HG03135 (cell line): Measurements from ENCODE around the gene KLHDC7B.
"Not testable (repeated sequence)": the region's sequence is repeated elsewhere in the genome, so short reads cannot be mapped to it uniquely, and the experiment has no call there.

Experiments
- ATAC-seq: cut with Tn5 transposase; IDR thresholded peaks from one replicate; pipeline ENCODE4 v1.9.1; 2021; ENCODE audit warnings: mild to moderate bottlenecking, moderate library complexity; ENCODE audit not compliant: unreplicated experiment

Gene KLHDC7B

DNA sequence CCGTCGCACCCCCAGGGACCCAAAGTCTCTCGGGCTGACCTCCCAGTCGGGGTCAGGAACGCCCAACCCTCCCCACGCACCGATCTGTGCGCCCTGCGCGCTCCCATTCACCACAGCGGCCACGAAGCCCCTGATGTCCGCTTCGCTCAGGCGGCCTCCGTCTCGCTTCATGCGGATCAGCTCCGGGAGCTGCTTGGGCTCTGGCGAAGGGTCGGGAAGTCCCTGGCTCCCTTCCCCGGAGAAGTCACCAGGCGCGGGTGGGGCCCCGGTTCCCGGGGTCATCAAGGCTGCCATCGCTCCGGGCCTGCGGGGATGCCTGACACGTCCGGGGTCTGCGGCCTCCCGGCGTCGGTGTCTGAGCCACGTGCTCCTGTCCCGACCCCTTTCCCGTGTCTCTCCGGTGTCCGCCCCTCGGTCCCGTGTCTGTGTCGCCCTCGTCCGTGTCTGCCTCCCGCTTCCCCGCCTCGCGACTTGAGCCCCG lies 16.2 kb upstream of the KLHDC7B start:
- no peak for ATAC-seq

DNA sequence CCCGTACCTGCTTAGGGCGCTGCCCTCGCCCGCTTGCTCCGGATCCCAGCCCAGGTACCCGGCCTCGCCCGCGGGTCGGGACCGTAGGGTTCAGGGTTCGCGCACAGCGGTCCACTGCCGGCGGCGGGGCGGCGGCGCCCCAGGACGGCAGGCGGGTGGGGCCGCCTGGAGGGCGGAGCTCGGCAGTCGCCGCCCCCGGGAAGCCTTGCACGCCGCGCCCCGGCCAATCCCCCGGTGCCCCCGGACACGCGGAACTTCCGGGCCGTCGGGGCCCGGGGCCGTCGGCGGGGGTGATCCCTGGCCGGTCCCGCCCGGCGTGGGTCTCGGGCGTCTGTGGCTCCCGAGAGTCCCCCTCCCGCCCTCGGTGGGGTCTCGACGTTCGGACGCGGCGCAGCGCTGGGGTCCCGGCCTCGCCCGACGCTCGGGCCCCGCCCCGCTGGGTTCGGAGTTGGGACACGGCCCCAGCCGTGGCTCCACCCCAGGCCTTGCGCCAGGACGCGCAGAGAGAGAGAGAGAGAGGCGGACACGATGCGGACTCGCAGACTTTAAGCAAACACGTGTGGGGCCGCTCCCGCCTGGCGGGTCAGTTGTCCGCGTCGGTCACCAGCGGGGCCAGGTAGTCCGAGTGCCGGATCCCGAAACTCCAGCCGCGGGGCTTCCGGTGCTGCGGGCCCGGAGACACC lies 15.7 kb upstream of the KLHDC7B start, which contains the start of gene TYMP:
Gene TYMP (minus strand): TSS at position 116 of the 683 bp plus-strand sequence. CDS start 303 bp downstream, outside the sequence.
- no peak for ATAC-seq

DNA sequence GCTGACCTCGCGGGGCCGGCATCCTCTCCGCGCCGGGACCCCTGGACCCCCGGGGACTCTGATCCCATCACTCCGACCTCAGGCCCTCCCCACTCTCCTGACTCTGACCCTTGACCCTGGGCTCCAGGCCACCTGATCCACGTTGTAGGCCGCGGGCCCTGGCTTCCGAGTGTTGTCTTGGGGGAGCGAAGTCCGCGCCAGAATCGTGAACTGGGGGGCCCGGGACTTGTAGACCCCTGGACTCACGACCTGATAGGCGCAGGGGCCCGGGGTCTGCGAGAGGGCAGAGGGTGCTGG lies 15.2 kb upstream of the KLHDC7B start:
- no peak for ATAC-seq

DNA sequence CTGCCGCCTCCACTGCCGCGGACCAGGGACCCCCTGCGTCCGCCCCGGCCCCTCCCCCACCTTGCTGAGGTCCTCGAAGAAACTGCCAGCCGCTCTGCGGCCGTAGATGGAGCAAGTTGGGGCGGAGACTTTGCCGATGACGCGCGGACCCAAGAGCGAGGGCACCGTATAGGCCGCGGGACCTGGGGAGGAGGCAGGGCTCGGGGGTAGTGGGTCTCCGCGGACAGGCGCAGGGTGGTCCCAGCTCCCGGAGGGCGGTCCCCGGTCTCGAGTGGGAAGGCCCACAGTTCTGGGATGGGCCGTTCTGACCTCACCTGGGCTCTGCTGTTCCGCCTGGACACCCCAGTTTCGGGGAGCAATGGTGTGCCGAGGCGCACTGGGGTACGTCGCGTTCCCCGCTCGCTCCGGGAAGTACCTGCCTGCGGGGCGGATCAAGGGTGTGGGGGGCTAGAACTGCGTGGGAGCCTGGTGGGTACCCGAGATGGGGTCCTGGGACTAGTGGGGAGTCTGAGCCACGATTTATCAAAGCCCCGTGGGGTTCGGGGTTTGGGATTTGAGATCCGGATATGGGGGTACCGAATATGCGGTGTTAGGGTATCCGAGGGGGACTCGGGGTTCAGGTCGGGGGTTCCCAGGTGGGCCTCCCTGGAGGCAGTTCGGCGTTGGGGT lies 14.7 kb upstream of the KLHDC7B start:
- ATAC-seq, result peak; percentile 27

- ATAC-seq, result no peak
Measured at GRCh38 chr22:50531546-50531961, 14.1 kb upstream of the KLHDC7B start.

- no peak for ATAC-seq
Measured at GRCh38 chr22:50531962-50532674, 13.6 kb upstream of the KLHDC7B start.

GRCh38 chr22:50532824-50533796 lies 12.6 kb upstream of the KLHDC7B start:
- ATAC-seq, result no peak

DNA sequence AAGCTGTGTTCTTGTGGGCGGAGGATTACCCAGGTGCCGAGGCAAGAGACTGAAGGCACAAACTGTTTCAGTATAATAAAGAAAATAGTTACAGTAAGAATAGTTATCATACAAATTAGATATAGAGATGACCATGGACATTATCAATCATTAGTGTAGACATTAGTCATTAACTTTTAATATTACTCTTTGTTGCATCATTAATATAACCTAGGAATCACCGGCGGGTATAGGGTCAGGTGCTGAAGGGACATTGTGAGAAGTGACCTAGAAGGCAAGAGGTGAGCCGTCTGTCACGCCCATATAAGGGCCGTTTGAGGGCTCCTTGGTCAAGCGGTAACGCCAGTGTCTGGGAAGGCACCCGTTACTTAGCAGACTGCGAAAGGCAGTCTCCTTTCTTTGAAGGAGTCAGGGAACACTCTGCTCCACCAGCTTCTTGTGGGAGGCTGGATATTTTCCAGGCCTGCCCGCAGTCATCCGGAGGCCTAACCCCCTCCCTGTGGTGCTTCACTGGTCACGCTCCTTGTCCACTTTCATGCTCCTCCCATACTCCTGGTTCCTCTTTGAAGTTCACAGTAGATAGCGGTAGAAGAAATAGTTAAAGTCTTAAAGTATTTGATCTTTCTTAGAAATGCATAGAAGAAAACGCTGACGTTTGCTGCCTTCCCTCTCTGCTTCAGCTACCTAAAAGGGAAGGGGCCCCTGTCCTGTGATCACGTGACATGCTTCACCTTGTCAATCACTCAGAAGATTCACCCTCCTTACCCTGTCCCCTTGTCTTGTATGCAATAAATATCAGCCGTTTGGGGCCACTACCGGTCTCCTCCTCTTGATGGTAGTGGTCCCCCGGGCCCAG lies 11.6 kb upstream of the KLHDC7B start:
- ATAC-seq, result not testable (repeated sequence)

- no peak for ATAC-seq
Measured at GRCh38 chr22:50535113-50535512, 10.6 kb upstream of the KLHDC7B start.

- ATAC-seq, result no peak
Measured at GRCh38 chr22:50536226-50536625, 9.5 kb upstream of the KLHDC7B start.

DNA sequence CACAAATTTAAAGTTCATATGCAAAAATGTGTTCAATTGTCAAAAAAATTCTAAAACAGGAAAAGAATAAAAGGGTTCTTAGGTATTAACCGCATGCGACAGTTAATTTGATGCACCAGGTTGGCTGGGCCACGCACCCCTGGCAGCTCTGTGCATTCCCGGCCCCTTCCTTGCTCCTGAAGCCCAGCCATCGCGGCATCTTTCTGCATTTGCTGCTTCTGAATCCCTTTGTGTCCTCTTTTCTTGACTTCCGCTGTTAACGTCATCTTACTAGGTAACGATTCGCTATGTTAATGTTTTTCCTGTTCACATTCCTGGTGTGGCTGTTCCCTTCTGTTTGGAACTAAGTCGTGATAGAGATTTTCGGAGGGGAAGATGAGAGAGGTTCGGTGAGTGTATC lies 7.9 kb upstream of the KLHDC7B start:
- no peak for ATAC-seq

- ATAC-seq, result no peak
Measured at GRCh38 chr22:50540381-50540780, 5.3 kb upstream of the KLHDC7B start.

- not testable (repeated sequence) for ATAC-seq
Measured at GRCh38 chr22:50541667-50542026, 4.1 kb upstream of the KLHDC7B start.

DNA sequence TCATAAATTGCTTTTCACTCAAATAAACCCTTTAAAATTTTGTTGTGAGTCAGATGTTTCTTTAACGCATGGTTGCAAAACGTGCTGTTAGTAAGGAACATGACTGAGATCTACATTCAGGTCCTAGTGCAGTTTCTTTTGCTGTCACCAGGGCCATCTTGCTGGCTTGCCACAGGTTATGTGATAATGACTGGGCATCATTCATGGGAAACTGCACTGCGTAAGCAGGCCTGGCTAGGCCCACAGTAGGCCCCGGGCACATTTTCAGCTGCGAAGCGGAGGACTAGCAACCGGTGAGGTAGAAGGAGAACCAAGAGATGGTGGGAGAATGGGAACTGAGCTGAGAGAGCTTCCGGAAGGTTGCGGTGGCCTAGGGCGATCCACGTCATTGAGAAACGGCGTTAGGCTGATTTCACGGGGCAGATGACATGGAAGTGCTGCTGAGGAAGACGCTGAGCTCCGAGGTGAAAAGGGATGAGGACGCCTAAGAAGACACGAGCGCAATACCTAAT lies 3.2 kb upstream of the KLHDC7B start:
- no peak for ATAC-seq

DNA sequence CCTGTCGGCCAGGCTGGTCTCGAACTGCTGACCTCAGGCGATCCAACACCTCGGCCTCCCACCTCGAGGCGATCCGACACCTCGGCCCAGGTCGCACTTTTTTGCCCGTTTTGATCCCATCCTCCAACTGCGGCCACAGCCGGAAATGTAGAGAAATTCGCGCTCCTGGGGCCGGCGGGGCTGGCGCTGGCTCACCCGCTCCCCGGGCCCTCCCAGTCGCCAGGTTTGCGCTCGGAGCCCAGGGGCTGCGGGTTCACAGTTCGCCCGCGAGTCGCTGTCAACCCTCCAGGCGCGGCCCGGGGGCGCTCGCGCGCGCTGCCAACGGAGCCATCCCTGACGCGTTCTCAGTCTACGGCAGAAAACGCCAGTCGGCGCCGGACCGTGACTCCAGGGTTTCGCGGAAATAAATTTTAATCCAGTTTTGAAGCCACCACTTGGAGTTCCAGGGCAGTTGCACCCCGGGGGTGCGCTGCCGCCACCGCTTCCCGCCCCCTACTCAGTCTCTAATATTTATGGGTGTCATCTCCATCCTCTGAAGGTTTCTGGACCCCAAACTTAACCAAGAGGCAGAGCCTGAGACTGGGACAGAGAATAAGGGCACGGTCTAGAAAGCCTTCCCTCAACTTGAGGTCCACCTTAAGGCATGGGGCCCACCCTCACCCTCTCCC lies 1.5 kb upstream of the KLHDC7B start:
- ATAC-seq, result no peak

GRCh38 chr22:50544746-50545253 lies 899 bp upstream of the KLHDC7B start:
- ATAC-seq, result no peak

GRCh38 chr22:50546326-50547262 lies 895 bp downstream of the KLHDC7B start:
- ATAC-seq, result no peak
